Left lobe of liver (tissue), 2 donors: ENCODE measurements around the gene KL. TPM values are rescaled to one million over a fixed set of nuclear protein-coding genes. Genes with fewer than 3 reads are reported as not detected.

Experiments
- ATAC-seq: fragments of 200-7000 bp; cut with Tn5 transposase; one replicate; pipeline ENCODE4 v1.9.1; 2020; ENCODE audit warnings: mild to moderate bottlenecking, moderate library complexity
- DNase-seq: peaks from one replicate; pipeline ENCODE4 v3.0.0-alpha.2; 2020; ENCODE audit warnings: low spot score
- total RNA-seq: library from RNA; stranded (reverse); gene quantifications from one replicate; pipeline ENCODE4 v1.2.1, GENCODE V29; 2021
- donor health status: DM: no; HTN: no; CAD: no; lungs with moderate emphysema.
- donor health status: DM: no; HTN: yes; CAD: no.

Gene KL
- total RNA-seq, 1 donor from 2014 or later: 0.05 TPM

DNA sequence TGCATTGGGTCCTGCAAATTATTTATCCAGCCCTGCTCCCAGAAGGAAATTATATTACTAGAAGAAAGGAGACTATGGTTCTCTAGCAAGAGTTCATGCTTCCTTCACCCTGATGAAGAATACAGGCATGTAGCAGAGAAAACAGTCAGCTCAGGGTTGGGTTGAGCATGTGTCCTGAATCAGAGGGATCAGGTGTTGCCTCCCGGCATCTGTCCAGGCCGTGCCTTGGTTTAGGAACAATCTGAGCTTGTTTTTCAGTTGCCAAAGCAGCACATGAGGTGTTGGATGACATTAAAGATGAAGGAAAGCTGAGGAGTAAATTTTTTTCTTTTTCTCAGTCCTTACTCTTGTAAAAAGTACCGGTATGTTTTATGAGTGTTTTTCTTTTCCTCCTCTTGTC lies 62.0 kb downstream of the KL start:
- ATAC-seq (no peak), DNase-seq (no peak)

DNA sequence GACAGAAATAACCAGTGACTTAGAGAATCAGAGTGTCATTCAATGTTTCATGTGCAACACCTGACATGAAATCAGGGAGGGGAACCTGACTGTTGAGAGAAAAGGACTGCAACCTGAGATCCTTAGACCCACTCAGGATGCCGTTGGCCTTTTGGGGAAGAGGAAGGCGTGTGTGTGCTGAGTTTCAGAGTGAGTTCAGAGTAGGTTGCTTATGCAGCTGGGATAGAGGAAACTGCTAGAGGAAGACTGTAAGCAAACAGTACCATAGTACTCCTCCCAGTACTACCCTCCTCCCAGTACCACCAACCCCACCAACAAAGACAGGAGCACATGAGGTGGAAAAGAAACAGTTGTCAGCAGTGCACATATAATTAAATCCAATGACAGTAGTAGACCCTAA lies 63.7 kb downstream of the KL start:
- no peak for ATAC-seq

GRCh38 chr13:33080972-33081590 lies 64.9 kb downstream of the KL start:
- no peak for DNase-seq
- ATAC-seq: no peak

More for the DNA sequence above, 63.7 kb downstream of the KL start:
- DNase-seq: no peak

DNA sequence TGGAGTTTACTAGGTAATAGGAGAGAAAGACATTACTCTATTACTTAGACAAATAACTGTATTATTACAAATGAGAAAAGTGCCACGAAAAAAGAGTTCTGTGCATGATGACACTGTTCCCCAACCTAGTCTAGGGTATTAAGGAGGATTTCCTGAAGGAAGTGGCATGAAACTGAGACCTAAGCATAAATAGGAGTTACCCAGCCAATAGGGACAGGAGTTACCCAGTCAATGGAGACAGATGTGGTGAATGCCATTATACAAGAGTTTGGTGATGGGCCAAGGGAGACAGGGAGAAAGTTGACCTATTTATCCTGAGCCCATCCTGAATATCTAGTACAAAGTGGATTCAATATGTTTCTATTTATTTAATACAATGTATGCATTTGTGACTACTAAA lies 65.4 kb downstream of the KL start:
- no peak for DNase-seq

GRCh38 chr13:33083054-33083453 lies 66.8 kb downstream of the KL start:
- DNase-seq (no peak), ATAC-seq (no peak)

More for the DNA sequence above, 65.4 kb downstream of the KL start:
- no peak for ATAC-seq

- DNase-seq (no peak), ATAC-seq (no peak)
Observed at GRCh38 chr13:33087091-33087490, 70.9 kb downstream of the KL start.

- DNase-seq (no peak), ATAC-seq (no peak)
Observed at GRCh38 chr13:33087790-33088189, 71.6 kb downstream of the KL start.

DNA sequence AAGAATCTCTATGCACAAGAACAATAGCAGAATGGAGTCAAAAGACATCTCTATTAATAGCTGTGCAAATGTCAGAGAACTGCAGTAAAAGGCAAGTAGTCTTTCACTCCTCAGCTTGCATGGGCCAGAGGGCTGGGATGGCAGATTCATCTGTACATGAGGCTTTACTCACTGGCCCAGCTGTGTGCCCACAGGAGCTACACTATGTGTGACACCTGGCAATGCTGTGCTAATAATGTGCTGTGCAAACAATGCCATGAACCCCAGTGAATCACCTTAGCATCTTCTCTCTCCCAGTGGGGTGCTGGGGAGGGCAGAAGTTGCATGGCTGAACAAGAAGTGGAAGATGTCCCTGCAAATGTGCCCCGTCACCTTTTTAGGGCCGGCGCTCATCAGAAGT lies 73.1 kb downstream of the KL start:
- no peak for DNase-seq
- no peak for ATAC-seq

DNA sequence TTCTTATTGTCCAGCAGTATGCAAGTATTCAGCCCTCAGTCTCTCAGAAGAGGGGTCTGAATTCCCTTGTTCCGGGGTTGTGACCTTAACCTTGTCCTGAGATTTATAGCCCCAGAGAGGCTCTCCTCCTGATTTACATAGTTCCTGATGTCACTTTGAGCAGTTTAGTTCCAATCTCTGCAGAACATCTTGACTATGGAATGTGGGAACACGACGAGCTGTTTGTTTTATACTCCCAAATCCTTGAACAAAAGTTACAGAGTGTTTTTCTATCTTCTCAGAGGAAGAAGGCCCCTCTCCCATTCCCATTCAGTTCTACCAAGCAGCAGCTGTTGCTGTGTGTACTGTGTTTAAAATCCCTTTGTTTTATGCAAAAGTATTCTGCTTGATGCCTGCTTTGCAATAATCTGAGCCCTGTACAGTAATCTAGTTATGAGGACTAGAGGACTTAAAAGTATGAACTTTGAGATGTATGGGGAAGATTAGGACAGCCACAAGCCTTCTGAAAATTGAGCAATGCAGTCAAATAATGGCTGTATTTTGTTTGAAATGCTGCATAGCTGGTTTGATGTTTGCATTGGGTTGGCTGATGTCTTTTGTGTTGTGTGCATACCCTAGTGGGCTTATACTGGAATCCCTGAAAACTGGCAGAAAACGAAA lies 74.7 kb downstream of the KL start:
- no peak for DNase-seq
- no peak for ATAC-seq

DNA sequence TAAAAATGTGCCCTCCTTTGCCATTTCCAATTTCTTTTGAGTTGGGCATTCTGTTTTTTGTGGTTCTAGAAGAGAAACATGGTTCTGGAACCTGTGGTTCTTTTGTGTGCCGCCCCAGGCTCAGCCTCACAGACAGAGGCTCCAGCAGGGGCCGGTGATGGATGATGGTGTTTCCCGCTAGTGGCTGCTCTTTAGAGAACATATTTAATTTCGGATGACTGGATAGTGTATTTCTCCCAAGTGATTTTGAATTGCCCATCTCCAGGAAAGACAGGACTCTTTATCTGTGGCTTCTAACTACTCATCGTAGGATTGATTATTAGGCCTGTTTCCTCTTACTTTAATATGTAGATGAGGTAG lies 75.2 kb downstream of the KL start:
- ATAC-seq (no peak), DNase-seq (no peak)

- no peak for DNase-seq
- no peak for ATAC-seq
Observed at GRCh38 chr13:33092073-33092987, 76.1 kb downstream of the KL start.

DNA sequence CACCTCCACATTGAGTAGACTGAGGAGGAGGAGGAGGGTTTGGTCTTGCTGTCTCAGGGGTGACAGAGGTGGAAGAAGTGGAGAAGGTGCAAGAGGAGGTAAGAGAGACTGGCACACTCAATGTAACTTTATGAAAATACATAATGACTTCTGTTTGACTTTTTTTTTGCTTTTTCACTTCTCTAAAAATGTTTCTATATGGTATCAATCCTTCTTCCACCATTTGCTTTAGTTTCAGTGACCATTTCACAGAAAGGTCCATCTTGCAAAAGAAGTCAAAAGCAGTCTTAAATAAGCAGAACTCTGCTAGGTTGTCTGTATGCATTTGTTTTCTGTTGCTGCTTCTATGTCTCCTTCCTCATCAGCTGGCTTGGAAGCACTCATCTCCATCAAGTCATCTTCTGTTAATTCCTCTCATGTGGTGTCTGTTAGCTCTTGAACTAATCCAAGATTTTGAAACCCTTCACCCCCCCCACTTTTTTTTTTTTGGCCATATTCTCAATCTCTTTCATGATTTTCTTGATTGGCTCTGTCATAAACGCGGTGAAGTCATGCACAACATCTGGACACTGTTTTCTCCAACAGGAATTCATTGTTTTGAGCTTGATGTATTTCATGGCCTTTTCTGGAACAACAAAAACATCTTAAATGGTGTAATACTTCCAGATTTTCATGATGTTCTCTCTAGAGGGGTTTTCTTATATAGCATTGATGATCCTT lies 80.8 kb downstream of the KL start:
- ATAC-seq (no peak), DNase-seq (no peak)

DNA sequence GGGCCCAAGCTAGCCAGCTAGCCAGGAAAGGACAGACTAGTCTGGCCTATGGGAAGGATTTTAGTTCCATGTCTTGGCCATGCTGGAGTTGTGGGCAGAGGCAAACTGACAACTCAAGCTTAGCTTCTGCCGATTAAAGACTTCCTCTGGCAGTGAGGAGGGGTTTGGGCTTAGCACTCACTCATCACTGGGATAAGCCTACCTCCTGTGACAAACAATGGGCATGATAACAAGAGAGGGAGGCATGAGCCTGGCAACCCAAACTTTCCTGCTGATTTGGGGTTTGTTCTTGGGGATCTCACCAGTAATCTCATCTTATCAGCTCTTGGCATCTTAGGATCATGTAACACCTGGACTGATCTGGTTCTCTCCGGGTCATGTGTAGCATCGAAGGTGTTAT lies 83.6 kb downstream of the KL start:
- no peak for ATAC-seq
- DNase-seq: no peak

DNA sequence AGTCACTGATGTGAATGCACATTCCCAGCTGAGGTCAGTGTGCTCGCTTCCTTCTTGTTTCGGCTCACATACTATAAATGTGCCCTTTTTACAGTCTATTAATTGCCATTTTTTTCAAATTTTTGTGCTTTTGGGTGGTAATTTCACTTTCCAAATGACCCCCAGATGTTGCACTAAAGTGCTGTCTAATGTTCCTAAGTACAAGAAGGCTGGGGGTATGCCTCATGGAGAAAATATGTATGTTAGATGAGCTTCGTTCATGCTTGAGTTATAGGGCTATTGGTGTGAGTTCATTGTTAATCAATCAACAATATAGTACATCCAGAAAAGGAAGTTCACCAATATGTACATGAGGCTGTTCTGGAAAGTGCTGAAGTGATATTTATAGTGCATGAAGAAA lies 84.7 kb downstream of the KL start:
- no peak for DNase-seq
- ATAC-seq: no peak

GRCh38 chr13:33101835-33102234 lies 85.6 kb downstream of the KL start:
- ATAC-seq (no peak), DNase-seq (no peak)

GRCh38 chr13:33103457-33103856 lies 87.2 kb downstream of the KL start:
- DNase-seq: no peak

DNA sequence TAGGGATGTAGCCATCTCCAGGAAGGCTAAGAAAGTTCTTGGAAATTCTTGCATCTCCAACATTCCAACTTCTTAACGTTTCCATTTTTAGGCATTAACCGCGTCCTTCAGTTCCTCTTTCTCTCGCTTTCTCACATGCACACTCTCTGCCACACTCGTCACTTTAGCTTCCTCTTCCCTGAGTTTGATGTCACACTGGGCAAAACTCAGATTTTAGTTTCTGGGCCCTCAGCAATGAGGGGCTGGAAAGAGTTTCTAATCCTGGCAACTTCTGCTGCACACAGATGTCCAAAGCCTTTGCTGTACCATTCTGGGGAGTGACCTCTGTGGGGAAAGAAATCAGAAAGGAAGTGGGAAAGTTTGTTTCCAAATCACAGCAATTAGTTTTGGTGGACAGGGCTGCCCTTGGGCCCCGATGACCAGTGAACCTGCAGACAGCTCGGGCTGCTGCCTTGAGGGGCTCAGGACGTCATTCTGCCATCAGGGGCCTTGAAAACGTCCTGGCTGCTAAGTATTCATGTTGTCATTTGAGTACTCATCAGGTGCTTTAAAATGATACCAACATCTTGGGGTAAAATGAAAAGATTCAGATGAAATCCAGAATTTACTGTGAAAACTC lies 89.3 kb downstream of the KL start:
- DNase-seq (no peak), ATAC-seq (no peak)

More at GRCh38 chr13:33103457-33103856, 87.2 kb downstream of the KL start:
- ATAC-seq: no peak

DNA sequence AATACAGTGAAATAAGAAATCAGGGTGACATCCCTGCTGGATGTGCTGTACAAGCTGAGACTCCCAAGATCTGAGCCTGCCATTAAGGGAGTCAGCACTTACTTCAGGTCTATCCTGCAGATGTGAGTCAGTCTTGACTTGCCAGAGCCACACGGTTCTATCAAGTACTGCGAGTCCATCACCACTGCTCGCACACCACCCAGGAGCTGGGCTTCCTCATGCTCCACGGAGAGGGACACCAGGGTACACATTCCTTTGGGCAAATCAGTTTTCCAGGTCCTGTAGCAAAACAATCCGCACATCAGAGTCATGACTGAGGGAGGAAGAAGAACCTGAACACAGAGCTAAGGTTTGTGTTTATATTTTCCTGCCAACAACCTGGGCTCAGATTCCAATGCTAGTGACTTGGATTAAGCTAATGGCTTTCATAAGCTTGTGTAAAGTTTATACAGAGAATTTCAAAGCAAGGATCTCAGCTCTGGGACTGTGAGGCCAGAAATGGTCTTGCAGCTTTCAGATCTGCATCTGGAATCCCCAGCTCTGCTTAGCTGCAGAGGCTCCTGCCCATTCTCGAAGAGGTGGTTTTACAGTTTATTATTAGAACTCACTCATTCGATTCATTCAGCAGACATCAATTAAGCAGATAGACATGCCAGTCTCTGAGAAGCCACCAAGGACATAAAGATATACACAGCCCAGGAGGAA lies 90.6 kb downstream of the KL start:
- ATAC-seq: no peak
- DNase-seq: no peak

DNA sequence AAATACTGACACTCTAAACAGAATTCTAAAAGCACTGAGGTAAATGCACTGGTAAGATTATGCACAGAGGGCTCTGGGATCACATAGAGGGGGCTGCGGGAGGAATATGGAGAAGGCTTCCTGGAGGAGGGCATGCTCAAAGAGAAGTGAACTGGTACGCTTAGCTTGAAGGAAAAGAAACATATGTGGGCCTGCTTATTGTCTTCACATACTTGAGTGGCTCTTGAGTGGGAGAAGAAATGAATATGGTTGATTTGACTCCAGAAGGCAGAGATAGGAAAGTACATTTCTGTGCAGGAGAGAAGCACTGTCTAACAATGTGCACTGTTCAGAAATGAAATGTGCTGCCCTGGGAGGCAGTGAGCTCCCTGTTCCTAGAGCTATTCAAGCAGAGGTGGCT lies 91.1 kb downstream of the KL start:
- DNase-seq: no peak

GRCh38 chr13:33108620-33109019 lies 92.4 kb downstream of the KL start:
- ATAC-seq: no peak
- DNase-seq: no peak

More for the DNA sequence above, 91.1 kb downstream of the KL start:
- ATAC-seq: no peak
